HCT116 (cell line): ENCODE results near the gene DMD. TPM values are rescaled to one million over a fixed set of nuclear protein-coding genes. Genes with fewer than 3 reads are reported as not detected.

Experiments
- ATAC-seq: fragments of 200-7000 bp; cut with Tn5 transposase; 2 replicates; pipeline ENCODE4 v1.9.1; 2020; ENCODE audit warnings: mild to moderate bottlenecking, moderate library complexity
- BruUV-seq: library from RNA; stranded (reverse); fragments of 400-500 nt; replicated peaks from 2 replicates; lab custom pipeline; 2021; lab: Mats Ljungman, UMichigan
- CTCF ChIA-PET: fragments of 300-600 bp; sonication (Branson Sonifier 250); formaldehyde crosslinking; loops from one replicate; lab custom pipeline; 2021; ENCODE audit warnings: antibody characterized with exemption; lab: Charles Lee
- POLR2A ChIA-PET: fragments of 300-600, 350-600 bp; sonication (Branson Sonifier 250); formaldehyde crosslinking; loops from one replicate; lab custom pipeline; 2021; ENCODE audit warnings: antibody characterized with exemption; lab: Charles Lee
- RAD21 ChIA-PET, 2 experiments: fragments of 300-600 bp; sonication (Branson Sonifier 250); formaldehyde crosslinking; loops; one replicate each; lab custom pipeline; 2023; ENCODE audit warnings: low total read pairs in 2 of 2; ENCODE audit not compliant: uncharacterized antibody in 2 of 2, unreplicated experiment in 2 of 2, low non-redundant PET in 1 of 2; lab: Charles Lee
- DNase-seq: peaks from one replicate; pipeline ENCODE4 v3.0.0-alpha.2; 2010; ENCODE audit warnings: low read depth, low spot score
- H2AFZ ChIP-seq: fragments of 200-600 bp; shearing (Covaris generic), sonication (generic); 2 replicates; pipeline ENCODE4 v1.6.1; 2017; ENCODE audit warnings: low read depth, mixed run types, mixed read lengths, antibody characterized with exemption, low read length; ENCODE audit not compliant: poor library complexity, severe bottlenecking
- H3K27ac ChIP-seq: 2 replicates; pipeline ENCODE4 v1.5.1; 2012; ENCODE audit warnings: low read depth, low read length
- H3K27me3 ChIP-seq: fragments of 200-600 bp; sonication (generic); 2 replicates; pipeline ENCODE4 v1.6.1; 2016; ENCODE audit warnings: mixed run types, low read length, mixed read lengths; ENCODE audit not compliant: insufficient read depth
- H3K36me3 ChIP-seq, 2 experiments: fragments of 200-500 bp in 1 of 2; fragments of 200-600 bp in 1 of 2; sonication (Bioruptor generic) in 1 of 2; sonication (generic) in 1 of 2; 2 replicates each; pipeline versions ENCODE4 v1.5.1 to v1.6.1; 2014 to 2016; ENCODE audit warnings: low read length in 2 of 2, inconsistent platforms in 1 of 2, mixed read lengths in 1 of 2, mixed run types in 1 of 2; ENCODE audit not compliant: insufficient read depth in 2 of 2, control insufficient read depth in 1 of 2
- H3K4me1 ChIP-seq, 2 experiments: fragments of 200-600 bp in 1 of 2; sonication (generic) in 1 of 2; 2 replicates each; pipeline versions ENCODE4 v1.5.1 to v1.6.1; 2012 to 2017; ENCODE audit warnings: low read length in 2 of 2, inconsistent platforms in 1 of 2, mild to moderate bottlenecking in 1 of 2, mixed read lengths in 1 of 2, mixed run types in 1 of 2, moderate library complexity in 1 of 2; ENCODE audit not compliant: insufficient read depth in 2 of 2, control insufficient read depth in 1 of 2
- H3K4me2 ChIP-seq: fragments of 200-600 bp; sonication (generic); 2 replicates; pipeline ENCODE4 v1.6.1; 2017; ENCODE audit warnings: mixed run types, low read length, mixed read lengths
- H3K4me3 ChIP-seq, 2 experiments: fragments of 200-600 bp in 1 of 2; sonication (generic) in 1 of 2; replicated peaks in 1 of 2; 2 replicates each; pipeline ENCODE4 v1.5.1; 2011 to 2016; ENCODE audit warnings: low read length in 2 of 2, control low read depth in 1 of 2, low read depth in 1 of 2, mild to moderate bottlenecking in 1 of 2, mixed read lengths in 1 of 2, mixed run types in 1 of 2
- H3K79me2 ChIP-seq: fragments of 200-600 bp; sonication (generic); 2 replicates; pipeline ENCODE4 v1.6.1; 2017; ENCODE audit warnings: mild to moderate bottlenecking, mixed run types, low read length, moderate library complexity, mixed read lengths; ENCODE audit not compliant: insufficient read depth
- H3K9ac ChIP-seq: fragments of 200-600 bp; sonication (generic); 2 replicates; pipeline ENCODE4 v1.6.1; 2016; ENCODE audit warnings: low read length, mixed read lengths
- H3K9me2 ChIP-seq: fragments of 200-600 bp; sonication (generic), shearing (Covaris generic); 2 replicates; pipeline ENCODE4 v1.6.1; 2017; ENCODE audit warnings: mixed run types, mild to moderate bottlenecking, moderate library complexity; ENCODE audit not compliant: insufficient read depth
- H3K9me3 ChIP-seq, 2 experiments: fragments of 200-500 bp in 1 of 2; fragments of 200-600 bp in 1 of 2; sonication (Bioruptor generic) in 1 of 2; sonication (generic) in 1 of 2; 2 replicates each; pipeline ENCODE4 v1.6.1; 2014 to 2017; ENCODE audit warnings: low read length in 2 of 2, mixed read lengths in 2 of 2, inconsistent platforms in 1 of 2, low read depth in 1 of 2, mild to moderate bottlenecking in 1 of 2, mixed run types in 1 of 2, moderate library complexity in 1 of 2; ENCODE audit not compliant: control insufficient read depth in 1 of 2, insufficient read depth in 1 of 2
- H4K20me1 ChIP-seq: fragments of 200-600 bp; sonication (generic), shearing (Covaris generic); 2 replicates; pipeline ENCODE4 v1.6.1; 2017; ENCODE audit warnings: mixed run types, mild to moderate bottlenecking, moderate library complexity; ENCODE audit not compliant: insufficient read depth
- ATF3 ChIP-seq: IDR thresholded peaks from 2 replicates; pipeline ENCODE4 v1.6.1; 2012
- CBX3 ChIP-seq: IDR thresholded peaks from 2 replicates; pipeline ENCODE4 v1.6.1; 2012; ENCODE audit warnings: low read depth
- CTCF ChIP-seq, 3 experiments: fragments of 200-600 bp in 1 of 3; sonication (generic) in 1 of 3; IDR thresholded peaks in 2 of 3; conservative IDR thresholded peaks in 1 of 3; 2 replicates each; pipeline ENCODE4 v1.5.1; 2012 to 2017; ENCODE audit warnings: low read depth in 2 of 3, low read length in 2 of 3, antibody characterized with exemption in 1 of 3, borderline replicate concordance in 1 of 3, control low read depth in 1 of 3, mild to moderate bottlenecking in 1 of 3, mixed read lengths in 1 of 3, mixed run types in 1 of 3, moderate library complexity in 1 of 3; ENCODE audit not compliant: insufficient read depth in 1 of 3
- EGR1 ChIP-seq: IDR thresholded peaks from 2 replicates; pipeline ENCODE4 v1.6.1; 2012; ENCODE audit warnings: low read depth
- ELF1 ChIP-seq: IDR thresholded peaks from 2 replicates; pipeline ENCODE4 v1.6.1; 2012; ENCODE audit warnings: low read depth, borderline replicate concordance
- EZH2 ChIP-seq: fragments of 200-600 bp; sonication (generic); IDR thresholded peaks from 2 replicates; pipeline ENCODE4 v1.6.1; 2017; ENCODE audit warnings: antibody characterized with exemption, mixed run types
- EZH2phosphoT487 ChIP-seq: fragments of 200-600 bp; IDR thresholded peaks from 2 replicates; pipeline ENCODE4 v1.6.1; 2018; ENCODE audit warnings: antibody characterized with exemption, borderline replicate concordance
- FOSL1 ChIP-seq: IDR thresholded peaks from 2 replicates; pipeline ENCODE4 v1.6.1; 2012; ENCODE audit warnings: low read depth
- JUND ChIP-seq: IDR thresholded peaks from 2 replicates; pipeline ENCODE4 v1.6.1; 2012
- MAX ChIP-seq: IDR thresholded peaks from 2 replicates; pipeline ENCODE4 v1.6.1; 2012
- POLR2A ChIP-seq: IDR thresholded peaks from 2 replicates; pipeline ENCODE4 v1.7.0; 2011; ENCODE audit warnings: borderline replicate concordance; ENCODE audit not compliant: insufficient read depth, insufficient read length; ENCODE audit errors: extremely low read depth
- POLR2AphosphoS5 ChIP-seq: IDR thresholded peaks from 2 replicates; pipeline ENCODE4 v1.6.1; 2011; ENCODE audit warnings: mild to moderate bottlenecking, low read depth, low read length, moderate library complexity
- RAD21 ChIP-seq: IDR thresholded peaks from 2 replicates; pipeline ENCODE4 v1.6.1; 2012; ENCODE audit warnings: low read depth, mild to moderate bottlenecking
- REST ChIP-seq: IDR thresholded peaks from 2 replicates; pipeline ENCODE4 v1.6.1; 2012; ENCODE audit warnings: low read depth
- SIN3A ChIP-seq: IDR thresholded peaks from 2 replicates; pipeline ENCODE4 v1.6.1; 2012; ENCODE audit warnings: low read depth
- SRF ChIP-seq: IDR thresholded peaks from 2 replicates; pipeline ENCODE4 v1.6.1; 2012; ENCODE audit warnings: low read depth
- TCF7L2 ChIP-seq: IDR thresholded peaks from 2 replicates; pipeline ENCODE4 v1.7.0; 2011; ENCODE audit warnings: borderline replicate concordance, inconsistent platforms; ENCODE audit not compliant: insufficient read depth, insufficient read length; ENCODE audit errors: extremely low read depth
- YY1 ChIP-seq: IDR thresholded peaks from 2 replicates; pipeline ENCODE4 v1.6.1; 2011; ENCODE audit warnings: low read length, low read depth, moderate library complexity, mild to moderate bottlenecking; ENCODE audit not compliant: insufficient replicate concordance; ENCODE audit errors: extremely low read depth
- ZBTB33 ChIP-seq: IDR thresholded peaks from 2 replicates; pipeline ENCODE4 v1.6.1; 2011; ENCODE audit warnings: mild to moderate bottlenecking, low read length, moderate library complexity; ENCODE audit not compliant: insufficient replicate concordance; ENCODE audit errors: extremely low read depth
- ZNF274 ChIP-seq: fragments of 200-500 bp; sonication (Bioruptor generic); IDR thresholded peaks from 2 replicates; pipeline ENCODE4 v1.6.1; 2014; ENCODE audit warnings: mild to moderate bottlenecking, low read depth, low read length, inconsistent platforms
- intact Hi-C: fragments of 100-400 bp; cut with micrococcal nuclease; formaldehyde crosslinking; loops from 2 replicates; pipeline ENCODE4 v1.10.0; 2022
- total RNA-seq: library from RNA; stranded (reverse); gene quantifications from one replicate; pipeline ENCODE4 v1.2.1, GENCODE V29; 2021; ENCODE audit not compliant: unreplicated experiment

DMD gene
- total RNA-seq, 1 experiment from 2014 or later, result 0.05 TPM

- CTCF ChIA-PET, result no interaction called here
- H3K9me3 ChIP-seq, result no peaks in the 10 kb centered on the region
- H3K9ac ChIP-seq, result no peak overlapping the region
- H3K79me2 ChIP-seq, result no peaks in the 10 kb centered on the region
- no peak overlapping the region for H2AFZ ChIP-seq
- intact Hi-C loops, result no loop called here
- TF ChIP-seq SRF, result no peak
- no peak for TF ChIP-seq FOSL1
- no peak for TF ChIP-seq SIN3A
- TF ChIP-seq TCF7L2, result no peak
- TF ChIP-seq ZBTB33, result no peak
- TF ChIP-seq REST, result no peak
- no peak for TF ChIP-seq EGR1
- TF ChIP-seq RAD21, result no peak
- no peak for TF ChIP-seq ZNF274
- TF ChIP-seq JUND, result no peak
- no peak for TF ChIP-seq CTCF (IDR thresholded peaks at IDR 0.05 in 2 of 3, conservative IDR thresholded peaks at IDR 0.05 in 1 of 3; ENCODE audit: borderline replicate concordance in 1 of 3, insufficient read depth in 1 of 3, low read depth in 2 of 3, low read length in 2 of 3)
- TF ChIP-seq YY1, result no peak
- no peak for TF ChIP-seq EZH2phosphoT487
- TF ChIP-seq MAX, result no peak
- no peak for TF ChIP-seq POLR2A
- no peak for TF ChIP-seq ATF3
- no peak for TF ChIP-seq CBX3
- no peak for TF ChIP-seq POLR2AphosphoS5
- no peak for TF ChIP-seq EZH2
- no peak for TF ChIP-seq ELF1
- H3K9me2 ChIP-seq, result no peaks in the 10 kb centered on the region
- no peaks in the 10 kb centered on the region for H3K36me3 ChIP-seq
- ATAC-seq (no peak), DNase-seq (no peak)
- BruUV-seq, result no TSS peak
- no peaks in the 10 kb centered on the region for H3K27me3 ChIP-seq
- no peak overlapping the region for H3K27ac ChIP-seq
- no peaks in the 10 kb centered on the region for H3K4me1 ChIP-seq
- RAD21 ChIA-PET, result no interaction called here
- POLR2A ChIA-PET, result no interaction called here
- H4K20me1 ChIP-seq, result no peaks in the 10 kb centered on the region
- no peak overlapping the region for H3K4me3 ChIP-seq
- H3K4me2 ChIP-seq, result no peak overlapping the region
These were observed 1740.1 kb downstream of the DMD start for GRCh38 chrX:31471229-31471628.
